T-helper 1 cell (primary cell): ENCODE measurements around the gene CTNNB1.

ENCODE experiments used
- DNase-seq, 5 donors: peaks; one replicate each; pipeline ENCODE4 v3.0.0-alpha.2; 2012 to 2020

CTNNB1 gene

DNA sequence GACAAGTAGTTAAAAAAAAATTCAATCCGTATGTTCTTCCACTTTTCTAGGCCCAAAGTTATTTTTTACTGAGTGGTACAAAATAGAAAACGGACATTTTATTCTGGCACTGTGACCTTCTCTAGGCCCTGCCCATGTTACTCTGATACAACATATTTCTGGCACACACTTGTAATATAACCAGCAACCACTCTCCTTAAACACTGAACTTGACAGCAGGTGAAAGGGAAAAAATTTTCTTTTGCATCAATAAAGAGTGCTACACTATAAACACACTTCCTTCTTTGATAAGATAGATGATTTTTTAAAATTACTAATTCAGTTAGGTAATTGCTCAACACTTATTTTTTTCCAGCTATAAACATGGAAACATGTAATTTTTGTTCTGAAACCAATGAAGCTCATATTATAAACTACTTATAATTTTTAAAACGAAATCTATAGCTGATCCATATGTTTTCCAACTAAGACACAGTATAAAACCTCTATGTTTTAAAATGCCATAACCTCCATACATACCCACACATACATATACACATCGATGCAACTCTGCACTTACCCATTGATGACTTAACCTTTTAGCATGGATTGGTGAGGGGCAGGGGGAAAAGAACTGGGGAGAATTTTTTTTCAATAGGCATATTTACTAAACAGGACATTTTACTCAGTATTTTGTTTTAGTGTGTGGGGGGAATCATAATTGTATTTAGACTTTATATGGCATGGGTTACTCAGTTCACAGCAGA, 5.3 kb upstream of the CTNNB1 start:
- no peak for DNase-seq

DNA sequence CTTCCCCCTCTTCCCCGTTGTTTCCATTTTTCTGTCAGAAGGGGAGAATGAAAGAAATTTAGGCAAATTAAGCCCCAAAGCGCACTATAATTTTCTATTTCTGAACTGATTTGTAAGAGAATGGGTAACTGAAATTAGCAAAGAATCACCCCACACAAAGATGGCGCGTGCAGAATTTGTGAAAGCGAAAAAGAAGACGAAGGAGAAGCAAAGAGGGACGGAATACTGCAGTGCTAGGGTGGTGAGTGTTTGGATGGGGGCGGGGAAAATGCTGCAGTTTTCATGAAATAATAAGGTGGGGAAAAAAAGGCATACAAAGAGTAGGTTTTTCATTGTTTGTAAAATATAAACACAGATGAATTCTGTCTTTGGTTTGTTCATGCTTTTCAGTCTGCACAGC, 4.6 kb upstream of the CTNNB1 start:
- DNase-seq, result no peak

DNA sequence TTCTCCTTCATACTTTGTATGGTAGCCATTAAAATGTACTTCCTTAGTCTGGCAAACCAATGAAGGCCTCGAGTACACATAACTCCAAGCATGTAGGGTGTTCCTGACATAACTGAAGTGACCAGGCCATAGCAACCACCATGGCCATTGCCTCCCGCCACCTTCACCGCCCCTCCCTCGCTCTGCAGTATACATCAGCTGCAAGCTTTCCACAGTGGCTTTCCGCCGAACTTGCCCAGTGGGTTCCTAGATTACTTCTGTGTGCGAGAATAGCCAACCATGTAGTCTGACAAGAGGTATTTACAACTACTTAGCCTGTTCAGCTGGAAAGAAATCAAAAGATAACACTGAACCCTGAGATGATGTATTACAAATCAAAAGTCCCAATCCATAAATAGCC, 3.4 kb upstream of the CTNNB1 start:
- no peak for DNase-seq

DNA sequence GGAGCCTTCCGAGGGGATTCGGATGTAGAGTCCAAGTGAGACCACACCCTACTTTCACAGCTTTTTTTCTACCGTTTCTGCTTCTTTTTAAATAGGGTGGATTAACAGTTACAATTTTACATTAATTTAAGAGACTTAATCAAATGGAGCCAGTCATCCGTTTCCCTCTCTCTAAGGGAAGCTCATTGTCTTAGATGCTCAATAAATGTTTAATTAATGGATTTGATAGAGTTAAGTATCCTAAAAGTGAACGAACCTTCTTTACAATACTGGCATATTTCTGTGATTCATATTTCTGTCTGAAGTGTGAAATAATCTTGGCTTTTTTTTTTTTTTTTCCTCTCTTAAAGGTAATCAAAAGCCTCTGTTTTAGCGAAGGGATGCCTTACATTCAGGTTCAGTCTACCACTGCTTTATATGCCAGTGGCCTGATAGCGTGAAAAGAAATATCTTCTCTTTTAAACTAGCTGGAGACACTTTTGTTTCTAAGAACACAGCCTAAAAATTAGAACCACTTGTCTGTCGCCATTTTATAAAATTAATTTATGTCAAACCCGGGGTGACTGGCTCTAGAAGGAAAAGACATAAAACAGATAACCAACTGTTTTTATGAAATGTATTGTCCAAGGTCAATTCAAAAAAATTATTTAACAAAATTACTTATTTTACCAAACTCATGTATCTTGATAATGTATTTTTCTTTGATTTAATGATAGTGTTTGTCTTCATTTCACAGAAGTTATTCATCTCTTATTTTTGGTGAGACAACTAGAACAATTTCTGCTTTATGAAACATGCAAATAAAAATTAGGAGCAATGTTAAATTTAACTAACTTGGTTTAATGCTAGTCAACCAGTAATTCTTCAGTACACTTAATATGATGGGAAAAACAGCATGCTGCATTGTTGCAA, 2.5 kb upstream of the CTNNB1 start:
- no peak for DNase-seq

DNA sequence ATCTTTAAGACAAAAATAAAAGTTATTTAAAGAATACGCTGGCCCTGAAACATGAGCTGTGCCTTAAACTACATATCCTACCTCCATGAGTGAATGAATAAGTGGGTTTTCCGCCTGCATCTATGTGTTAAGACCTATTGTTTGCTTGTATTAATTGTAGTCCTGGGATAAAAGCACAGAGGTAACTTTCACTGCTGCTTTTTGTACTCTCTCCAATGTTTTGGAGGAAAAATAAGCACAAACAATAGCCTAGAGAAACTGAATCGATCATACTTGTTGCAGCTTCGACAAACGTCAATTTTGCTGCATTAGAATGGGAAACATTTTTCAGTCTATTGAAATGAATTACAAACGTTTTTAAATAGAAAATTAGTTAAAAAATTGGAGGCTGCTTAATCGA, 1.3 kb upstream of the CTNNB1 start:
- DNase-seq, result no peak

DNA sequence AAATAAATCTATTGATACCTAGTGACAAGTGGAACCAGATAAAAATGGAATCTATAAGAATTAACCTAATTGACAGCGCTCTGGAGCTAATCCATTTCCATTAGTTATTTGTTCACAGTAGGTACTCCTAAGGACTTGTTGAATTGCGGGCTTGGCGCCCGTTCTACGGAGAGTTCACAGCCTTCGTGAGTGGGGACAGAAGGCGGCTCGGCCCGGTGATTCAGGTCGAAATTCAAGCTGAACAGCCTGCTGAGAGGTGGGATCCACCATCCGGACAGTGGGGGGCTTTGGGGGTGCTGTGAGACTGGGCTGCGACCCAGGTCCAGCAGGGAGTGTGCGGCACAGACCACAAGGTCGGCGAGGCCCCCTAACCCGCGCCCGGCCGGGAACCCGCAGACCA, 779 bp upstream of the CTNNB1 start:
- peak in 1 of 5 donors; percentile 14 for DNase-seq

DNA sequence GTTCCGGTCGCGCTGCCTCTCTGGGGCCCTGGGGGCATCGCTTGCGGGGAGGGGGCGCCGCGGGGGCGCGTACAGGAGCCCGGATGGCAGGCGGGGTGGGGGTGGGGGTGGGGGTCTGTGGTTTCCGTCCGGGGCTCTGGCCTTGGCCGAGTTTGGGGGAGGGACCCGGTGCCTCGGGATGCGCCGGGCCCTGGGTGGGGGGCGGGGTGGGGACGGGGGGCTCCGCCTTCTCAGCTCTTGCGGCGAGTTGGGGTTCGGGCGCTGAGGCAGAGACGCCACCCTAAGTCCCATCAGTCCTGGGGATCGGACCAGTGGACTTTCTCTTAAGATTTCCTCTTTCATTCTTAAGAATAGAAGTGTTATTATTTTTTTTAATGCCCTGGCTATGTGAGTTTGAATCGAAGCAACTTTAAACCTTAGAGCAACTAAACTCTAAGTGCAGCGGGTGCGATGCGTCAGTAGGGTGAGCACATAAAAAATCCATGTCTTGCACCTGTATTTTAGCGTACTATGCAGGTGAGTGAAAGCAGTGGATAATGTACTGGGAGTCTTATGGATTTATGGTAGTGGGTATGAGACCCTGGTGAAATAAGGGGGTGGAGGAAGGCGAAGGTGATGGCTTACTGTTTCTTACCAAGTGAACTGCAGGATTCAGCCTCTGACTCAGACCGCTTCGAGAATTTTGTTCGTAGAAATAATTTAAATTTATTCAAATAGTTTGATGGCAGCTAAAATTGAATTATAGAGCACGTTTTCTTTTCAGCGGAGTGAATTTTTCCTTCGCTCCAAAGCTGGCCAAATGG, 762 bp downstream of the CTNNB1 start:
- peak; percentile 17 to 42 (median 29) for DNase-seq

DNA sequence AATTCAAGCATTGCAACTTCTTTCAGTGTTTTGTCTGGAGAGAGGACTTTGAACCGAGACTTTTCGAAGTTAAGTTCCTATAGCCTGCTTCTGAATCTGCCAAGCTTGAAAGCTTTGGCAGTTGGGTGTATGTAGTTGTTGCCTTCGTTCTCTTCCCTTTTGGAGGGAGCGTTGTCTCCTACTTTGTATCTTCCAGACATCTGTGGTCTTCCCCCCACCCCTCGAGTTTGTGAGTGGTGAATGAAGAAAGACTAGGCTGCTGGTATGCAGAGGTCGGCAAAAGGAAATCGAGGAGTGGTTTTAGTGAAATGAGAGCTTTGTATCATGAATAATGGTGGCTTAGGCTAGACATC, 1.3 kb downstream of the CTNNB1 start:
- DNase-seq, result peak in 2 of 5 donors; percentile 19 to 33

DNA sequence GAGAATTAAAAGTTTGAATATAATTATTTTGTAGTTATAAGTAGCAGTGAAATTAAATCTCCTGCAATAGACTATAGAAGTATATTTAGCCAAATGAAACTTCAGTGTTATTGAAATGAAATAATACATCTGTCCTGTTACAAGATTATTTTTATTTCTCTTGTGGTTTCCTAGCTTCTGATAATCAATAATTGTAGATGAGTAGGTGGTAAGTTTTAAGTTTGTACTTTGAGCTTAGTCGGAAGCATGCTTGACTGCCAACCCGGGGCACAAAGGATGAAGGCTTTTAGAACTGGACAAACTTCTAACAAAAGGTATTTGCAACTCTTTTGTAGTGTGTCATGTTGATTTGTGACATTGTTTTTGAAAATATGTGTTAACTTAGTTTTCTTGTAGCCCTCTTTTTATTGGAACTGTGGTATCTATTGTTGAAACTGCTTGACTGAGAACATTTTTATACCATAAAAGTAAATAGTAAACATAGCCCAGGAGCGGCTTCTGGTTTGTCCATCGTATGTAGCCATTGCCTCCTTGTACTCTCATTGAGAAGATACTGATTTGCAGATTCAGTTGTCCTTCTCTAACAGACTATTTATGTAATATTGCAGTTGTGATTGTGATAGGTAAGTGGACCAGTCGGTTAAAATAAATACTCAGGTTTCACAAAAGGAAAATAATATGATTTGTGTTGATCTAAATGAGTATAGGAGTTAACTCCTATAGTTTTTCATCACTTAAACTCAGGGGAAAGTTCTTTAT, 2.9 kb downstream of the CTNNB1 start:
- DNase-seq, result no peak

DNA sequence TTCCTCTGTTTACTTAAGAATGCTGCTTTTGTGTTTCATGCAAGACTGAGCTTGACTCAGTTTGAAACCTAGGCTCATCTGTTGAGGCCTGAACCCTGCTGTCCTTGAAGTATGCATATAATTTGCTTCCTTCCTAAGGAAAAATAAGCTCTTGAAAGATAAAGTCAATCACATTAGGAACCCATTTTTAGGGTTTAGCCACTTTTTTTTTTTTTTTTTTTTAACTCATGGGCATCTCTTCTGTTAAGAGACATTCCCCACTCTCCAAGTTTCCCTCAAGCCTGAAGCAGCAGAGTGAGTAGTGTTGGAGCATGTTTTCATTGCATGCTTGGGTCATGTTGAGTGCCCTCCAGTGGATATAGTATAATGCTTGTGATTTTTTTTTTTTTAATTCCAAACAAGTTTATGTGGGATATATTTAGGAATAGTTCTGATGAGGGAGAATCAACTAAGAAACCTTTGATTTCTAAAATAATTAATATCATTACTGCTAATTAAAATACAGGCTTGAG, 3.6 kb downstream of the CTNNB1 start:
- DNase-seq, result peak in 1 of 5 donors; percentile 13

DNA sequence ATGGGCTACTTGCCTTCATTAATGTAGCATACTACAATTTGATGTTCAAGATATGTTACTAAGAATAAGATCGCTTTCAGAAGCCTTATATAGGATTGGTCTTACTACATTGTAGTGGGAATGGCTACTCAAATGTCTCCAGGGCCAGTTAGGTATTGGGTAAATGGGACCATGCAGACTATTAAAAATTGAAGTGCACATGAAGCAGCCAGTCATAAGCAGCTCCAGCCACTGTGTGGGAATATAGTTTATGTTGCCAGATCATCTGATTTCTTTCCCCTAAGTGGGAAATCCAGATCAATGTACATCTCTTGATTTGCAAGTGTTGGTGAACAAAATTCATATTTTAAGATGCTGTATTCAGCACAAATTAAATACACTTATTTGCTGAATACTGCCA, 5.1 kb downstream of the CTNNB1 start:
- no peak for DNase-seq

DNA sequence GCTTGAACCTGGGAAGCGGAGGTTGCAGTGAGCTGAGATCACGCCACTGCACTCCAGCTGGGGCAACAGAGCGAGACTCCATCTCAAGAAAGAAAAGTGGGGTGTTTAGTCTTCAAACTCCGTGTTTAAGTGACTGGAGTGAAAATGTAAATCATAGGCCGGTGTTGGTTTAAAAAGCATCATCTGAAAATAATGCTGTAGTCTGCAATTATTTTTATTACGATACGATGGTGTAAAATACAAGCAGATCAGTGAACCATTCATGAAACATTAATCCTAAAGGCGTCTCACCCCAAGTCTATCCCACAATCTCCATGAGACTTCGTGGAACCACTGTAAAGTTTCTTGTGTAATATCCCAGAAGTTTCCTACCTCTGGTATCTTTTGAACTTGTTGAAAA, 6.3 kb downstream of the CTNNB1 start:
- no peak for DNase-seq

DNA sequence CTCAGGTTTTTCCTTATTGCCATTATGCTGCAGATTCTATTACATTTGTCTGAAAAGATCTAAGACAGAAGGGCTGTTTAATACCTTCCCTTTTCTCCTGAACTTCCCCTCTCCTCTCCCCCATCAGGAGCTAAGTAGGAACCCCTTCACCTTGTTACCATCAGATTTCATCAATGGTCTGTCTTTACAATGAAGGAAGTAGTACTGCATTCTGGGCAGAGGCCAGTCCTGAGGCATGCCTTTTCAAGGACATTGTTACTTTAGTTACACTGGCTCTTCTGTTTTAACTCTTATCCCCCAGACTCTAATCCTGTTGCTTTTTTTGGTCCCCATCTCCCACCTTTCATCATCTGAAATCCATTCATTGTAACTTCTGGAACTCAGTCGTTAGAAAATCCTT, 8.1 kb downstream of the CTNNB1 start:
- no peak for DNase-seq

DNA sequence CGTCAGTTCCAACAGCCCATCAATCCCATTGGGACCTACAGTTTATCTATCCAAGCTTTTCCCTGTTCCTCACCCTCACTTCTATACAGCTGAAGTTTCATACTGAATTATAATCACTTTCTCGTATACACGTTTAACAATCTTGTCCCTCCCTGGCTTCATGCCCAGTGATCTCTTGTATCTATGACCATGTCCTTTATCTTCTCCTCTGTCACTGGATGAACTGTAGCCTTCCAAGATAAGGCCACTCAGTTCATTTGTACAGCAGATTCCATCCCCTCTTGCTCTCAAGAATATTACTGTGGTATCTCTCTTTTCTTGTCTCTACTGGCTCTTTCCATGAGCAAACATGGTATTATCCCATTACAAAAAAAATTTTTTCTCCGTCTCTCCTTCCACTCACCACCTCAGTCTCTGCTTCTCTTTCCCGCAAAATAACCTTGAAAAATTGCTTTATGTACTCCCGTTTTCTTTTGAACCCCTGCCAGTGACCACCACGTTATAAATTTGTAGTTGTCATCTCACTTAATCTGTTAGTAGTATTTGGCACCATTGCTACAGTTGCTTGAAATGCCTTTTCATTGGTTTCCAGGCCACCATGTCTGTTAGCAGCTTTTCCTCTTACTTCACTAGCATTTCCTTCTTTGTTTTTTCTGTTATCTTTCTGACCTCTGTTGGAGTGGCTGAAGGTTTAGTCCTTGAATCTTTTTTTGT, 9.4 kb downstream of the CTNNB1 start:
- DNase-seq, result no peak

DNA sequence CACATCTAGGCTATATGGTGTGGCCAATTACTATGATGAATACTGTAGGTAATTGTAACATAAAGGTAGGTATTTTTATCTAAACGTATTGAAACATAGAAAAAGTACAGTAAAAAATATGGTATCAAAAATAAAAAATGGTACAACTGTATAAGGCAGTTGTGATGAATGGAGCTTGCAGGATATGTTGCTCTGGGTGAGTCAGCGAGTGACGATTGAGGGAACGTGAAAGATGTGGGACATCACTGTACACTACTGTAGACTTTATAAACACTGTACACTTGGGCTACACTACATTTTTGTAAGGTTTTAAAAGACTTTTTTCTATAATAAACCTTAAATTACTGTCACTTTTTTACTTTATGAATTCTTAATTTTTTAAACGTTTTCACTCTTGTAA, 10.3 kb downstream of the CTNNB1 start:
- DNase-seq, result no peak

DNA sequence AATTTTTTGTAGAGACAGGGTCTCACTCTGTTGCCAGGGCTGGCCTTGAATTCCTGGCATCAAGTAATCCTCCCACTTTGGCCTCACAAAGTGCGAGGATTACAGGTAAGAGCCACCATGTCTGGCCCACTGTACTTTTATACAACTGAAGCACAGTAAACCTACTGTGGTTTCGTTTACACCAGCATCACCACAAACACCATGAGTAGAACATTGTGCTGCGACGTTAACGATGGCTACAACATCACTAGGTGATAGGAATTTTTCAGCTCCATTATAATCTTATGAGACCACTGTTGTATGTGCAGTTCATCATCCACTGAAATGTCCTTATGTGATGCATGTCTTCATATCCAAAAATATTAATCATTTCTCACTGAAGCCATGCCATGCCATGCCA, 11.7 kb downstream of the CTNNB1 start:
- no peak for DNase-seq

DNA sequence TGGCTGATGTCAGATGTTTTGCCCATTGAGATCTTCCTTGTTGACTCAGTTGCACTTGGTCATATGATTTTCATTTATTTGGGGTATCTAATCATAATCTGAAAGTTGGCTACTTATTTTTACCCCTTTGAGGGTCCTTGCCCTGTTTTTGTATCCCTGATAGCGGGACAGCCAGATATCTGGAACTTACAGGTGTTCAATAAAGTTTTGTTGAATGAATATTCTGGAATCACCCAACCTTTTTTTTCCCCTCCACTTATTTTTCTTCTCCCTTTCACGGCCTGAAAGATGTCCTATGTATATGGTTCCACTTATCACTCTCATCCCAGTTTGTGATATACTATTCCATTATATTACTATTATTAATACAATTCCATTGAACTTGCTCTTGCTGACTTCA, 12.8 kb downstream of the CTNNB1 start:
- no peak for DNase-seq

DNA sequence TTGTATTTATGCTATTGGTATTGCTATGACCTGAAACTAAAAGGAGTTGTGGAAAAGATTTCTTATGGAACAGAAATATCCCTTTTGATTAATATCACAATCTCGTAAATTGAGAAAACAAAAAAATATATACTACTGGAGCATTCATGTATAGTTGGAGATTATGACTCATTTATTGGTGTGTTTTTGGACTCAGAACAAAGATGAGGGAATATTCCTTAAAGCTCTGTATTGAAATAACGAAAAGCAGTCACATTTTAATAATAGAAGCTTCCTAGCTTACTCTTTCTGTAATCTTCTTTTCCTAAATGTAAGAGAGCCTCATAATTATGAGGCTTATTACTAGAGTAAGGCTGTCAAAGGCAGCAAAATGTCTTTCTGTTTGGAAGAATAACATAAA, 14.3 kb downstream of the CTNNB1 start:
- no peak for DNase-seq

DNA sequence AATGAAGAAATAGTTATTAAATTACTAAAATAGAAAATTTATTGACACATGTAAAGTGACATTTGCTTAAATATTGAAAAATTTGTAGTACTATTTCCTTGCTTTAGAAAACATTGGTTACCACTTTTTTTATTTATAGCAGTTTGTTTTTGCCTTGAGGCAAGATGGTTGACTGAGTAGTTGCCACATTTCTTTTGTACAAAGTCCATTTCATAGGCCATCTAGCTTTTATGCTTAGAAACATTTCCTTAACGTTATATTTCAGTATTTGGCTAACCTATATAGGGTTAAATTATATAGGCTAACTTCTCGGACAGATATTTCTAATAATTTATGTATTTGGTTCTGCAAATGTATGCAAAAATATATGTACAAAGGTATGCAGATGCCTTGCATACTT, 17.1 kb downstream of the CTNNB1 start:
- DNase-seq, result no peak

DNA sequence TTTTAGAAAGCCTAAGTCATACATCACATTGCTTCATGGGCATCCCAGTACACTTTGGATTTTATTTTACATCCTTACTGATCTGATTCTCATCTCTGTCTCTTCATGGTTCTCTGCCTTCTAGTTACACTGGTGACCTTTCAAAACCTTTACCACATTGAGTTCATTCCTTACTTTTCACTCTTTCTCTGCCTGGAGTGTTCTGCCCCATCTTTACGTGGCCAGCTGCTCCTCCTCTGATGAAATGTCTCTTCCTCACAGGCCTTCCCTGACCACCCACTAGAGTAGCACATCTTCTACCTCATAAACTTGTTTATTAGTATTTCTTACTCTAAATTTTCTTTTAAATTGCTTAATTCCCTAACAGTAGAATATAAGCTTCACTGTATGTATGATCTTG, 17.7 kb downstream of the CTNNB1 start:
- no peak for DNase-seq

DNA sequence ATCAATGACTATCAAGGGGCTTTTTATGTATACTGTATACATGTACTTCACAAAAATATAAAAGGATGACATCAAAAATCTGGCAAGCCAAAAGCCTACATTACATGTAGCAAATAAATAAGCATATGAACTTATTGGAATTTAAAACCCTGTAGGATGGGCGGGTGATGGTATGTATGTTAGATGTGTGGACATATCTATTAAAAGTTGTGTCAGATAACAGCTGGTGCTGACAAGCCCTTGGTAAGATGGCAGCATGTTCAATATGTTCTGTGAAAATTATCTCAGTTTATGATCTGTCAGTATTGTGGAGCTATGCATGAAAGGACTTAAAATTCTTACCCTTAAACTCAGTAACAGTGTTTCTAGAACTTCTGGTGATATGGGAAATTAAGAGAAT, 20.1 kb downstream of the CTNNB1 start:
- DNase-seq, result no peak
